T follicular helper cell (primary cell): ENCODE results near the gene SIM2.

ENCODE experiments used
- DNase-seq: peaks from one replicate; pipeline ENCODE4 v3.0.0-alpha.2; 2020; ENCODE audit warnings: low read depth

The SIM2 gene

GRCh38 chr21:36735724-36736320 lies 36.9 kb downstream of the SIM2 start:
- no peak for DNase-seq

GRCh38 chr21:36738489-36739126 lies 39.7 kb downstream of the SIM2 start:
- no peak for DNase-seq

- no peak for DNase-seq
Measured at GRCh38 chr21:36741506-36741905, 42.6 kb downstream of the SIM2 start.

- DNase-seq = no peak
Measured at GRCh38 chr21:36743008-36743407, 44.1 kb downstream of the SIM2 start.

- DNase-seq = no peak
Measured at GRCh38 chr21:36743446-36743845, 44.5 kb downstream of the SIM2 start.

- no peak for DNase-seq
Measured at GRCh38 chr21:36744190-36744559, 45.3 kb downstream of the SIM2 start.

- DNase-seq = no peak
Measured at GRCh38 chr21:36744560-36745231, 45.8 kb downstream of the SIM2 start.

GRCh38 chr21:36745459-36745858 lies 46.5 kb downstream of the SIM2 start:
- DNase-seq = no peak

- DNase-seq = no peak
Measured at GRCh38 chr21:36747041-36747814, 48.3 kb downstream of the SIM2 start.

GRCh38 chr21:36747815-36748383 lies 49.0 kb downstream of the SIM2 start:
- DNase-seq = no peak

- no peak for DNase-seq
Measured at GRCh38 chr21:36749935-36750575, 51.1 kb downstream of the SIM2 start.

- no peak for DNase-seq
Measured at GRCh38 chr21:36750576-36750959, 51.7 kb downstream of the SIM2 start.

- DNase-seq = no peak
Measured at GRCh38 chr21:36751383-36751782, 52.5 kb downstream of the SIM2 start.

GRCh38 chr21:36753556-36753955 lies 54.6 kb downstream of the SIM2 start:
- no peak for DNase-seq

- no peak for DNase-seq
Measured at GRCh38 chr21:36754241-36754898, 55.5 kb downstream of the SIM2 start.

GRCh38 chr21:36756527-36756926 lies 57.6 kb downstream of the SIM2 start:
- no peak for DNase-seq

GRCh38 chr21:36757196-36757595 lies 58.3 kb downstream of the SIM2 start:
- no peak for DNase-seq

GRCh38 chr21:36759348-36760083 lies 60.6 kb downstream of the SIM2 start:
- DNase-seq = no peak

- DNase-seq = no peak
Measured at GRCh38 chr21:36761685-36762084, 62.8 kb downstream of the SIM2 start.

GRCh38 chr21:36762642-36763041 lies 63.7 kb downstream of the SIM2 start:
- no peak for DNase-seq

GRCh38 chr21:36763305-36763704 lies 64.4 kb downstream of the SIM2 start:
- DNase-seq = no peak
